HAP-1 (cell line): ENCODE measurements around the gene EPHX1.
"Not testable (repeated sequence)": the region's sequence is repeated elsewhere in the genome, so short reads cannot be mapped to it uniquely, and the experiment has no call there.

ENCODE experiments used
- DNase-seq, 2 experiments: peaks; one replicate each; pipeline ENCODE4 v3.0.0-alpha.2; 2016 to 2020; ENCODE audit warnings: low spot score in 2 of 2
- H3K27me3 ChIP-seq: fragments of 250-450 bp; sonication (Bioruptor Pico); 2 replicates; pipeline ENCODE4 v1.5.1; 2020; ENCODE audit warnings: low read depth, mild to moderate bottlenecking, moderate library complexity
- H3K36me3 ChIP-seq: fragments of 250-450 bp; sonication (Bioruptor Pico); replicated peaks from 2 replicates; pipeline ENCODE4 v1.5.1; 2020; ENCODE audit warnings: mild to moderate bottlenecking
- H3K4me1 ChIP-seq: fragments of 250-450 bp; sonication (Bioruptor Pico); 2 replicates; pipeline ENCODE4 v1.5.1; 2020; ENCODE audit warnings: mild to moderate bottlenecking
- H3K4me3 ChIP-seq: fragments of 250-450 bp; sonication (Bioruptor Pico); 2 replicates; pipeline ENCODE4 v1.5.1; 2020; ENCODE audit warnings: mild to moderate bottlenecking, moderate library complexity
- H3K9me3 ChIP-seq: fragments of 250-450 bp; sonication (Bioruptor Pico); 2 replicates; pipeline ENCODE4 v1.5.1; 2020; ENCODE audit warnings: mild to moderate bottlenecking, moderate library complexity
- in situ Hi-C: fragments of 300-500 bp; cut with MboI; formaldehyde crosslinking; loops from 3 replicates; pipeline ENCODE4 v1.14.3; 2020; ENCODE audit warnings: low sequenced_read_pairs, inconsistent platforms, mixed read lengths

EPHX1 gene

DNA sequence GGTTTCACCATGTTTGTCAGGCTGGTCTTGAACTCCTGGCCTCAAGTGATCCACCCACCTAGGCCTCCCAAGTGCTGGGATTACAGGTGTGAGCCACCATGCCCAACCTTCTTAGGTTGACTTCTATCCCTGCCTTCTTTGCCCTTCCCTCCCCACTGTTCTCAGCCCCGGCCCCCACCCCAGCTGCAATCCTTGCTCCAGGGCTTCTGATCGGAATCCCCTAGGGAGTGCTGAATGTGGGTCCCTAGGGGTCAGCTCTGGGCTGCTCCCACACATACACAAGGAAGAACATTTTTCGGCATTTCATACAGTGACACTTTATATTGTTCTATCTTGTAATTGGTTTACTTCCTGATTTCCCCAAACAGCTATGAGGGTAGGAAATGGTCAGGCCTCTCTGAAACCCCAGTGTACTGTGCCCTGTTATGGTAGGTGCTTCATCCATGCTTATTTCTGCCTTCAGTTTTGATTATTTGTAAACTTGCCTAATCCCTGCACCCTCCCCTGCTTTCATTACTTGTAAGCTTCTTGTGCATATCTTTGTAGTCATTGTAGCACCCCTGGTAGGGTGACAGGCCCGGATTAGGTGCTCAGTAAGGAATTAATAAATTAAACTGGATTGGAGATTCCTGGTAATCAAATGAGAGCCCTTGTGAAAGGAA lies 38.1 kb upstream of the EPHX1 start:
- Histone ChIP-seq H3K4me1 (peaks cover 3% of the 10 kb centered on the region; the same call in 1 of the 2 replicates), H3K36me3 (no peaks in the 10 kb centered on the region), H3K4me3 (no peak overlapping the region), H3K9me3 (no peaks in the 10 kb centered on the region), H3K27me3 (no peaks in the 10 kb centered on the region)
- no peak for DNase-seq
- in situ Hi-C loops, result no loop called here

DNA sequence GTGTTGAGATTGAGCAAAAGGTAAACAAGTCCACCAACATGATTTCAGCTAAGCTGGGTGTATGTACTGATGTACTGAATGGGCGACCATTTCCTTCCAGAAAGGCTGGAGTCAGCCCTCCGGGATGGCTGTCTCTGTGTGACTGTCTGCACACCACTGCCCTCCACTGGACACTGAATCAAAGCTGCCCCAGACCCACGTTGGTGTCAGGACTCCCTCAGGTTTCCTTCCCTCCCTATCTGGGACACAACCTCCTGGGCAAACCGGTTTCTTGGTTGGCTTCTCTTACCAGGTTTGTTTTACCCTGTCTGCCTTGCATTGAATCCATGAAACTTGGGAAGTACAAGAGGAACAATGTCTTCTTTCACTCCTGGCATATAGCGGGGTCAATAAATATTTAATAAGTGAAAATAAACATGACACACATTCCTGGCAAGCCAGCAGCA lies 37.6 kb upstream of the EPHX1 start:
- in situ Hi-C loops, result no loop called here
- H3K27me3 ChIP-seq, result no peaks in the 10 kb centered on the region
- peak; percentile 80 to 89 for DNase-seq
- no peak overlapping the region for H3K4me3 ChIP-seq
- H3K36me3 ChIP-seq, result no peaks in the 10 kb centered on the region
- peaks cover 3% of the 10 kb centered on the region; the same call in 1 of the 2 replicates for H3K4me1 ChIP-seq
- H3K9me3 ChIP-seq, result no peaks in the 10 kb centered on the region

DNA sequence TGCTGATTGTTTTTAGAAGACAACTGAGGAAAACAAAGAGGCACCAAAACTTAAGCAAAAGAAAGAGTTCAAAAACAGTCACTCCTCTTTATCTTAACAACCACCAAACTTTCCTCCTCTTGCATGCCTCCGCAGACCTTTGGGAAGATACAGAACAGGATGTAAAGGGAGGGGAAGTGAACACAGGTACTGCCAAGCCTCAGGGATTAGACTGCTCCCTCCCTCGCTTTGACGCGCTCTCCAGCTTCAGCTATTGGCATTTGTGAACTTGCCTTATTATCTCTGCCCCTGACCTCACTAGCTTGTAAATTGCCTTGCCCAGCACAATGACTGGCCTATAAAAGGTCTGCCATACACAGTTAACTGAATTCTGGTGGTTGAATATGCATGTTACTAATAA lies 37.1 kb upstream of the EPHX1 start:
- Histone ChIP-seq H3K4me3 (no peak overlapping the region), H3K9me3 (no peaks in the 10 kb centered on the region), H3K27me3 (no peaks in the 10 kb centered on the region), H3K4me1 (peaks cover 3% of the 10 kb centered on the region; the same call in 1 of the 2 replicates), H3K36me3 (peaks cover 2% of the 10 kb centered on the region; the same call in 1 of the 2 replicates)
- in situ Hi-C loops, result no loop called here
- no peak for DNase-seq

DNA sequence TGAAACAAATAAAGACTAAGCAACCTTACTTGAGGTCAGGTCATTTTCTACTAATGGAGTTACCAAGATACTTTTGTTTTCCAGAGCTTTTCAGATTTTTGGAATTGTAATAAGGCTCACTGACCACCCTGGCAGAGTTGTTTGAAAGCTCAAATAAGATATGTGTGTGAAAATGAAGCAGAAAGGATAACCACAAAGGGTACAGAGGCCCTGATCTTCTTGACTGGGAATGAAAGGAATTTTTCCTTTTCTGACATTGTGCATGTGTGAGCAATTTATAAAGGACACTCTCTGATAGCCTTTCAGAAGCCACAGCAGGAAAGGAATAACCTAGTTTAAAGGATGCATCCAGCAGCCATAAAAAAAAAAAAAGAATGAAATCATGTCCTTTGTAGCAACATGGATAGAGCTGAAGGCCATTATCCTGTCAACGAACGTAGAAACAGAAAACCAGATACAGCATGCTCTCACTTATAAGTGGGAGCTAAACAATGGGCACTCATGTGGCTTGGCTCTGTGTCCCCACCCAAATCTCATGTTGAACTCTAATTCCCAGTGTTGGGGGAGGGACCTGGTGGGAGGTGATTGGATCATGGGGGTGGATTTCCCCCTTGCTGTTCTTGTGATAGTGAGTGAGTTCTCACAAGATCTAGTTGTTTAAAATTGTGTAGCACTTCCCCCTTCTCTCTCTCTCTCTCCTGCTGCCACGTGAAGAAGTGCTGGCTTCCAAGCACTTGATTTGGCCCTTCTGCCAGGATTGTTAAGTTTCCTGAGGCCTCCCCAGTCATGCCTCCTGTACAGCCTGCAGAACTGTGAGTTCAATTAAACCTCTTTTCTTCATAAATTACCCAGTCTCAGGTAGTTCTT lies 35.4 kb upstream of the EPHX1 start:
- H3K4me1 ChIP-seq, result peaks cover 6% of the 10 kb centered on the region
- no peak for DNase-seq
- in situ Hi-C loops, result loop anchor here (5.0 kb wide), 1 partner anchor 297 kb away; no protein-coding TSS in a partner anchor

DNA sequence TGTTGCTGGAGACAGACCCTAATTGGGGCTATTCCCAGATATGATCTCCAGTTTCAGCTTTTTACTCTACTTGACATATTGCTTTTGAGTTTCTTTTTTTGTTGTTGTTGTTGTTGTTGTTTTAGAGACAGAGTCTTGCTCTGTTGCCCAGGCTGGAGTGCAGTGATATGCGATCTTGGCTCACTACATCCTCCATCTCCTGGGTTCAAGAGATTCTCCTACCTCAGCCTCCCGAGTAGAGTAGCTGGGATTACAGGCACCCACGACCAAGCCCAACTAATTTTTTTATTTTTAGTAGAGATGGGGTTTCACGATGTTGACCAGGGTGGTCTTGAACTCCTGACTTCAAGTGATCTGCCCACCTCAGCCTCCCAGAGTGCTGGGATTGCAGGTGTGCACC lies 33.6 kb upstream of the EPHX1 start:
- Histone ChIP-seq H3K4me3 (no peak overlapping the region), H3K36me3 (peaks cover 15% of the 10 kb centered on the region), H3K4me1 (peaks cover 15% of the 10 kb centered on the region), H3K9me3 (no peaks in the 10 kb centered on the region), H3K27me3 (no peaks in the 10 kb centered on the region)
- DNase-seq, result no peak
- in situ Hi-C loops, result loop anchor here (5.0 kb wide), 1 partner anchor 299 kb away; no protein-coding TSS in a partner anchor

More for the DNA sequence above, 35.4 kb upstream of the EPHX1 start:
- Histone ChIP-seq H3K9me3 (no peaks in the 10 kb centered on the region), H3K4me3 (no peak overlapping the region), H3K27me3 (no peaks in the 10 kb centered on the region), H3K36me3 (peaks cover 8% of the 10 kb centered on the region; the same call in 1 of the 2 replicates)

DNA sequence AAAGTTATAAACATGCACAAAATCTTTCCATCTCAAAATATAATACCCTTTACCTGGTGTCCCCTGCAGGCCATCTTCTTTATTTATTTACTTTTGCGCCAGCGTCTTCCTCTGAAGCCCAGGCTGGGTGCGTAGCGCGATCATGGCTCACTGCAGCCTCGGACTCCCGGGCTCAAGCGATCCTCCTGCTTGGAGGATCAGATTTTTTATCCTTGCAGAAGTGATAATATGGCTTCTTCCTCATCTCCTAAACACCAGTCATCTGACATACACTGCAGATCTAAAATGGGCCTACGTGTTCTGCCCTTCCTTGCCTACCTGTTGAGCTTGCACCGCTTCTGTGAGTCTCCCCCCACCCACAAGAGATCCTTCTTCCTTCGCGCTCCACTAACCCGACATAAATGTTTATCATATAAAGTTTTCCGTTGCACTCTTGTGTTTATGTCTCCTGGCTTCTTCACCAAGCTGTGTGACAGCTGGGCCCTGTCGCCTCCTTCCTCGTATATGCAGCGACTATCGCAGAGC lies 32.8 kb upstream of the EPHX1 start:
- H3K9me3 ChIP-seq, result no peaks in the 10 kb centered on the region
- peak in 1 of 2 experiments; percentile 33 for DNase-seq
- H3K27me3 ChIP-seq, result no peaks in the 10 kb centered on the region
- in situ Hi-C loops, result loop anchor here (5.0 kb wide), 1 partner anchor 300 kb away; no protein-coding TSS in a partner anchor
- H3K4me3 ChIP-seq, result peak overlapping the region; percentile 95
- H3K4me1 ChIP-seq, result peaks cover 20% of the 10 kb centered on the region
- peaks cover 15% of the 10 kb centered on the region for H3K36me3 ChIP-seq

DNA sequence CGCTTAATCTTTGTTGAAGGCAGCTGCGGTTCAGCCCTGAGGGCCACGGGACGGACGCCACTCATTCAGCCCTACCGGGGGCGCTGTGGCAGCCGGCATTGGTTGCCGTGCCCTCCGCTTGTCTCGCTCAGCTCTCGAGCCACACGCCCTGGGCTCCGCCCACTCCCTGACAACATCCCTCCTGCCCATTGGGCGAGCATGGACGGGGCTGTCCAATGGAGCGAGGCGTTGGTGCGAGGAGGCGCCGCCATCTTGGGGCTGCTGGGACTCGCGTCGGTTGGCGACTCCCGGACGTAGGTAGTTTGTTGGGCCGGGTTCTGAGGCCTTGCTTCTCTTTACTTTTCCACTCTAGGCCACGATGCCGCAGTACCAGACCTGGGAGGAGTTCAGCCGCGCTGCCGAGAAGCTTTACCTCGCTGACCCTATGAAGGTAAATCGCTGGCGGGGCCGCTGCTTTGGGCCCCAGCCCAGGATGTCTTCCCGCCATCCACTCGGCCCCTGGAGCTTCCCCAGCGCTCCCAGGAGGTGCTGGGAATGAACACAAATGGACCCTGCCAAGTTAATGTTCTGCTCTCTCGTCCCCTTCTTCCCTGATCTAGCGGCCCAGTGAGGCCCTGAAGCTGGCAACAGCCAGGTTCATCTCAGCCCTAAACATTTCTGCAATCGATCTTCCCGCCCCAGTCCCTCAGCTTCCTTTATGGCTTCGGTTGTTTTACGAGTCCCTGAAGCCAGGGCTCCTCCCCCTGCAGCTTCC lies 32.2 kb upstream of the EPHX1 start, which contains the start of gene SRP9:
Gene SRP9 (plus strand): TSS at position 244 of the 754 bp plus-strand sequence. CDS start 115 bp downstream, at position 359.
- Histone ChIP-seq H3K36me3 (peaks cover 21% of the 10 kb centered on the region), H3K9me3 (no peaks in the 10 kb centered on the region), H3K4me1 (peaks cover 24% of the 10 kb centered on the region), H3K4me3 (peak within 1 kb of the TSS; percentile 95), H3K27me3 (no peaks in the 10 kb centered on the region)
- in situ Hi-C loops, result loop anchor here (5.0 kb wide), 1 partner anchor 300 kb away; no protein-coding TSS in a partner anchor
- DNase-seq, result peak; percentile 98 to 100

DNA sequence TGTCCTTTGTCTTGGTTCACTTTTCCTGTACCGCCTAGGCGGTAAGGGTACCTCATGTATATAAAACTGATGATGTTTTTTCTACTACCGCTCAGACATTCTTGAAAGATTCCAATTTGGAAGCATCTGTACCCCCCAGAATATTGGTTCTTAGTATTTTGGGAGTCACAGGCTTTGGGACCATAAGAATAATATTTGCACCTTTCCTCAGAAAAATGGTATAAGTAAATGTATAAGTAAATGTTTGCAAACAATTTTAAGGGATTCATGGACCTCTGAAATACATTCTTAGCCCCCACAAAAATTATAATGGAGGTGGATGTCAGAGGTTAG lies 31.6 kb upstream of the EPHX1 start:
- H3K27me3 ChIP-seq, result no peaks in the 10 kb centered on the region
- DNase-seq, result no peak
- peaks cover 26% of the 10 kb centered on the region for H3K36me3 ChIP-seq
- peaks cover 30% of the 10 kb centered on the region for H3K4me1 ChIP-seq
- no peaks in the 10 kb centered on the region for H3K9me3 ChIP-seq
- in situ Hi-C loops, result loop anchor here (5.0 kb wide), 1 partner anchor 301 kb away; no protein-coding TSS in a partner anchor
- H3K4me3 ChIP-seq, result peak overlapping the region; percentile 95

DNA sequence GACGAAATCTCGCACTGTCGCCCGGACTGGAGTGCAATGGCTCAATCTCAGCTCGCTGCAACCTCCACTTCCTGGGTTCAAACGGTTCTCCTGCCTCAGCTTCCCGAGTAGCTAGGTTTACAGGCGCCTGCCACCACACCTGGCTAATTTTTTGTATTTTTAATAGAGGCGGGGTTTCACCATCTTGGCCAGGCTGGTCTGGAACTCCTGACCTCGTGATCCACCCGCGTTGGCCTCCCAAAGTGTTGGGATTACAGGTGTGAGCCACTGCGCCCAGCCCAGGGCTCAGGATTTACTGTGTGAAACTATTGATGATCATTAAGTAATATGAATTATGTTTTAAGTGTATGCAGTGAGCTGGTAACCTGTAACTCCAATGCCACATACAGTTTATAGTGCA lies 30.8 kb upstream of the EPHX1 start:
- not testable (repeated sequence) for H3K9me3 ChIP-seq, DNase-seq, H3K27me3 ChIP-seq
- Histone ChIP-seq H3K36me3 (peaks cover 32% of the 10 kb centered on the region), H3K4me3 (peak overlapping the region; percentile 95), H3K4me1 (peaks cover 36% of the 10 kb centered on the region)
- in situ Hi-C loops, result loop anchor here (5.0 kb wide), 1 partner anchor 302 kb away; no protein-coding TSS in a partner anchor

DNA sequence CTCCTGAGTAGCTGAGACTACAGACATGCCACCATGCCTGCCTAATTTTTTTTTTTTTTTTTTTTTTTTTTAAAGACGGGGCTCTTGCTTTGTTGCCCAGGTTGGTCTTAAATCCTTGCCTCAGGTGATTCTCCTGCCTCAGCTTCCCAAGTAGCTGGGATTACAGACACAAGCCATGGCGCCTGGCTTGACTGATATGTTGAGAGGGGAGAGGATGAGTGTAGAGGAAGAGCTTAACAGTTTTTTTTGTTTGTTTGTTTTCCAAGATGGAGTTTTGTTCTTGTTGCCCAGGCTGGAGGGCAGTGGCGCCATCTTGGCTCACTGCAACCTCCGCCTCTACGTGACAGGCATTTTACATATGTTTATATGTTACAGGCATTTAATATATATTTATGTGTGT lies 29.8 kb upstream of the EPHX1 start:
- no peaks in the 10 kb centered on the region for H3K9me3 ChIP-seq
- H3K4me1 ChIP-seq, result peaks cover 36% of the 10 kb centered on the region
- H3K4me3 ChIP-seq, result no peak overlapping the region
- H3K36me3 ChIP-seq, result peaks cover 42% of the 10 kb centered on the region
- no peaks in the 10 kb centered on the region for H3K27me3 ChIP-seq
- in situ Hi-C loops, result no loop called here
- no peak for DNase-seq

DNA sequence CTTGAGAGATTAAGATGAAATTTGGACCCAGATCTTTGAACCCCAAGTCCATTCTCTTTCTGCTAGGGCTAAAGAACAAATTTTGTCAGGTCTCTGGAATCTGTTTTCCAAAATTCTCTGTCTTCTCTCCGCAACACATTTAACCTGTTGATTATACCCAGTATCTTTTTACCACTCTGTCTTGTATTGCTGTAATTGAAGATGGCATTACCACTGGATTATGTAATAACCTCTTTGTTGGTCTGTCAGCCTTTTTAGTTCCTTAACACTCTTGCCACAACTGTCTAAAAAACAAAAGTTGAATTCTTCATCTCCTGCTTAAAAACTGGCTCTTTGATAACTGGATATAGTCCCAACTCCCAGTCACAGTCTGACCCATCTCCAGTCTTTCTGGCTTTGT lies 29.3 kb upstream of the EPHX1 start:
- H3K4me1 ChIP-seq, result peaks cover 36% of the 10 kb centered on the region
- H3K36me3 ChIP-seq, result peaks cover 47% of the 10 kb centered on the region
- H3K4me3 ChIP-seq, result no peak overlapping the region
- no peaks in the 10 kb centered on the region for H3K9me3 ChIP-seq
- in situ Hi-C loops, result no loop called here
- DNase-seq, result no peak
- no peaks in the 10 kb centered on the region for H3K27me3 ChIP-seq

DNA sequence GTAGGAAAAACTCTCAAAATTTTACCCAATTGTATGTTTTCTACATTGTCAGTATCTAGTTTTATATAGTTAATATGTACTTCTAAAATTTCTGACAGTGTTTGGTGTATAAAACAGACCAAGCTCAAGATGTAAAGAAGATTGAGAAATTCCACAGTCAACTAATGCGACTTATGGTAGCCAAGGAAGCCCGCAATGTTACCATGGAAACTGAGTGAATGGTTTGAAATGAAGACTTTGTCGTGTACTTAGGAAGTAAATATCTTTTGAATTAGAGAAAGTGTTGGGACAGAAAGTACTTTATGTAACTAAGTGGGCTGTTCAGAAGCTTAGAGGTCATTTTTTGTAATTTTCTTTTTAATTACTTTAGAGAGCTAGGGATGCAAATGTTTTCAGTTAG lies 20.8 kb upstream of the EPHX1 start:
- in situ Hi-C loops, DNase-seq, H3K9me3 ChIP-seq, H3K4me1 ChIP-seq, H3K4me3 ChIP-seq, H3K27me3 ChIP-seq: not testable (repeated sequence)
- peaks cover 64% of the 10 kb centered on the region for H3K36me3 ChIP-seq

DNA sequence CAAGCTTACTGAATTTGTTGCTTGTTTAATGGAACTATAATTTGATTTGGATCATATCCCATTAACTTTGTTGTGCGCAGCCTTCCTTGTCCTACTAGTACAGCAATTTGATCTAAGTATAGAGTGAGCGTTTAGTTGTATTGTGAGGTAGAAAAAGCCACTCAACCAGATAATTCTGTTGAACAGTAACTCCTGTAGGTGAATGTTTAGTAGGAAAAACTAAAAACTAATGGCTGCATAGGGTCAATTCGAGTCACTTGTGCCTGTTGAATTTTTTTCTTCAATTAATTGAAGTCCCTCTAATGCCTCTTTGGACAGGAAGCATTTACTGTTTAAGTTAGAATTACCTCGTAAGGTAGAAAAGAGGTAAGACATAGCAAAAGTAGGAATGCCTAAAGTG lies 15.0 kb upstream of the EPHX1 start:
- Histone ChIP-seq H3K4me1 (no peaks in the 10 kb centered on the region), H3K36me3 (peaks cover 13% of the 10 kb centered on the region), H3K9me3 (no peaks in the 10 kb centered on the region), H3K4me3 (no peak overlapping the region), H3K27me3 (no peaks in the 10 kb centered on the region)
- no peak for DNase-seq
- in situ Hi-C loops, result no loop called here
